HepG2 (cell line): ENCODE results near the gene RBMS2. TPM values are rescaled to one million over a fixed set of nuclear protein-coding genes. Genes with fewer than 3 reads are reported as not detected.

ENCODE experiments used
- ATF1 ChIP-seq: IDR thresholded peaks from 2 replicates; pipeline ENCODE4 v1.6.1; 2016; ENCODE audit warnings: mild to moderate bottlenecking, control low read depth
- ATF7 ChIP-seq, 2 experiments: fragments of 450-650 bp in 1 of 2; sonication (generic) in 1 of 2; formaldehyde crosslinking in 1 of 2; IDR thresholded peaks; 2 replicates each; pipeline versions ENCODE4 v1.4.0 to v1.6.1; 2016 to 2020; ENCODE audit warnings: antibody characterized with exemption in 1 of 2, mild to moderate bottlenecking in 1 of 2, missing genetic modification reagents in 1 of 2
- CBX2 ChIP-seq, 2 experiments: fragments of 200-600 bp in 1 of 2; sonication (generic); formaldehyde crosslinking in 1 of 2; IDR thresholded peaks; 2 replicates each; pipeline versions ENCODE4 v1.7.0 to v1.8.1; 2018 to 2022; ENCODE audit warnings: low read depth in 2 of 2, low read length in 1 of 2, mild to moderate bottlenecking in 1 of 2, missing genetic modification reagents in 1 of 2
- CC2D1A ChIP-seq: sonication (generic); formaldehyde crosslinking; IDR thresholded peaks from 2 replicates; pipeline ENCODE4 v1.8.1; 2023; ENCODE audit warnings: mild to moderate bottlenecking, missing genetic modification reagents
- FOXP1 ChIP-seq, 2 experiments: fragments of 450-650 bp in 1 of 2; IDR thresholded peaks; 2 replicates each; pipeline ENCODE4 v1.6.1; 2017 to 2018; ENCODE audit warnings: antibody characterized with exemption in 1 of 2
- JUN ChIP-seq: sonication (generic); formaldehyde crosslinking; IDR thresholded peaks from 2 replicates; pipeline ENCODE4 v1.4.0; 2020; ENCODE audit warnings: mild to moderate bottlenecking, missing genetic modification reagents
- MAFG ChIP-seq: sonication (generic); formaldehyde crosslinking; IDR thresholded peaks from 2 replicates; pipeline ENCODE4 v1.5.1; 2020; ENCODE audit warnings: mild to moderate bottlenecking, missing genetic modification reagents
- ZNF7 ChIP-seq: IDR thresholded peaks from 2 replicates; pipeline ENCODE4 v1.6.1; 2016; ENCODE audit warnings: missing biosample characterization, missing genetic modification reagents
- ZNF790 ChIP-seq: sonication (generic); formaldehyde crosslinking; IDR thresholded peaks from 2 replicates; pipeline ENCODE4 v1.8.0; 2022; ENCODE audit warnings: missing genetic modification reagents, mild to moderate bottlenecking, borderline replicate concordance
- ZNF878 ChIP-seq: sonication (generic); formaldehyde crosslinking; IDR thresholded peaks from 2 replicates; pipeline ENCODE4 v1.8.1; 2023; ENCODE audit warnings: mild to moderate bottlenecking, missing genetic modification reagents, moderate library complexity
- polyA plus RNA-seq, 8 experiments: library from polyadenylated mRNA; depleted of rRNA in 3 of 8; stranded (reverse) in 7 of 8; unstranded in 1 of 8; fragments of >200 nt; fragmentation: Illumina TruSeq in 4 of 8; extraction: Trizol in 4 of 8; gene quantifications; 2 replicates each; pipeline versions ENCODE4 v1.2.1 to v1.2.3, GENCODE V29; 2011 to 2016; ENCODE audit warnings: low read depth in 4 of 8, missing spikeins in 1 of 8, mixed read lengths in 1 of 8; ENCODE audit not compliant: insufficient read depth in 1 of 8
- total RNA-seq, 5 experiments: library from RNA; depleted of rRNA; stranded (reverse); fragments of >200 nt; fragmentation: Illumina TruSeq; extraction: Trizol; gene quantifications; 2 replicates each; pipeline ENCODE4 v1.2.3, GENCODE V29; 2016; ENCODE audit warnings: low read depth in 1 of 5
- TF ChIP-seq, protein P1 (sequence below): sonication (generic); IDR thresholded peaks from 2 replicates; pipeline ENCODE4 v1.6.1; 2016; ENCODE audit warnings: low read depth, borderline replicate concordance
- TF ChIP-seq, protein P2 (sequence below): sonication (generic); formaldehyde crosslinking; IDR thresholded peaks from 2 replicates; pipeline ENCODE4 v1.4.0; 2020; ENCODE audit warnings: mild to moderate bottlenecking, missing genetic modification reagents
- TF ChIP-seq, protein P3 (sequence below): sonication (generic); formaldehyde crosslinking; IDR thresholded peaks from 2 replicates; pipeline ENCODE4 v1.5.1; 2020; ENCODE audit warnings: missing genetic modification reagents, mild to moderate bottlenecking, borderline replicate concordance
- TF ChIP-seq, protein P4 (sequence below): sonication (generic); formaldehyde crosslinking; IDR thresholded peaks from 2 replicates; pipeline ENCODE4 v1.5.0; 2020; ENCODE audit warnings: missing genetic modification reagents, mild to moderate bottlenecking, borderline replicate concordance
- TF ChIP-seq, protein P5 (sequence below): sonication (generic); formaldehyde crosslinking; IDR thresholded peaks from 2 replicates; pipeline ENCODE4 v1.4.0; 2020; ENCODE audit warnings: missing genetic modification reagents

The RBMS2 gene
- total and polyA plus RNA-seq, 2 of the 13 experiments (the other 11 are each of a cell fraction or from before 2014, with no cell fraction given) = 0.53 to 7.4 TPM

DNA sequence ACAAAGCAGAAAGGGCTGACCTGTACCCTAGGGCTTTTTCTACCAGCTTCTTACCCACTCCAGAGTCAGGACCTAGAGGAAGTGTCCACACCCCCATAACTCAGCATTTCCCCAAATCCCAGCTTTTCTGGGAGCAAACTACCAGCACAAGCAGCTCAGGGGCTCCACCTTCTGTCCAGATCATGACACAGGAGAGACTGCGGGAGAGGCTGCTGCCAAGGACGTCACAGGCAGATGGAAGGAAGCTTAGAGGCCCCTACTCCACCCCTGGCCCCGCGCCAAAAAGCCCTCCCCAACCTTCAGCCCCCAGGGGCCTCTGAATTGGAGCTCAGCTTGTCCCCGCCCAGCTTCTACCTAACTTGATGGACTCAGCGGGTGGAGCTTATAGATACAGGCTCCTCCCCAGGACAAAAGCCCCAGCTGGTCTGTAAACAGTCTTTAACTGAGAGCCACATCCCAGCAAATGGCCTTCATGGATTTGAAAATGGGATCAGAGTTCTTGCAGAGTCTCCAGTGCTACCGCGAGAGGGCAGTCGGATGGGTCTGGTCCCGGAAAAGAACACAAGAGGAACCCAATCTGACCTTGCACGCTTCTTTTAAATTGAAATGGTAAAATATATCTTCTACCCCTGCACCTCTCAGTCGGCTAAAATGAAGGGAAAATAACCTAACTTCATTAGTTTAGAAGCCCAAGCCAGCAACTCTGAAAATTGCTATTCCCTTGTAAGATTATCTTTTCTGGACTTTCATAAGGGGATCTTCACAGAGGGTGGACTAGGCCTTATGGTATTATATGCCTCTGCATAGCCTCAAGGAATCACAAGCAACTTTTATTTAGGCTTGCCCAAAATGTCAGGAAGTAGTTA, 115.3 kb downstream of the RBMS2 start (continued):
- TF ChIP-seq, protein P1, sequence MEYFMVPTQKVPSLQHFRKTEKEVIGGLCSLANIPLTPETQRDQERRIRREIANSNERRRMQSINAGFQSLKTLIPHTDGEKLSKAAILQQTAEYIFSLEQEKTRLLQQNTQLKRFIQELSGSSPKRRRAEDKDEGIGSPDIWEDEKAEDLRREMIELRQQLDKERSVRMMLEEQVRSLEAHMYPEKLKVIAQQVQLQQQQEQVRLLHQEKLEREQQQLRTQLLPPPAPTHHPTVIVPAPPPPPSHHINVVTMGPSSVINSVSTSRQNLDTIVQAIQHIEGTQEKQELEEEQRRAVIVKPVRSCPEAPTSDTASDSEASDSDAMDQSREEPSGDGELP = peak; percentile 98
- TF ChIP-seq ZNF7 = no peak
- no peak for TF ChIP-seq MAFG
- no peak for TF ChIP-seq CC2D1A
- TF ChIP-seq ATF7 (IDR thresholded peaks at IDR 0.05) = no peak
- TF ChIP-seq ATF7 (CRISPR knock-in tag; IDR thresholded peaks at IDR 0.05) = no peak
- no peak for TF ChIP-seq ZNF878 (CRISPR knock-in tag)
- TF ChIP-seq ATF1 (CRISPR knock-in tag) = peak; percentile 79
- TF ChIP-seq, protein P2, sequence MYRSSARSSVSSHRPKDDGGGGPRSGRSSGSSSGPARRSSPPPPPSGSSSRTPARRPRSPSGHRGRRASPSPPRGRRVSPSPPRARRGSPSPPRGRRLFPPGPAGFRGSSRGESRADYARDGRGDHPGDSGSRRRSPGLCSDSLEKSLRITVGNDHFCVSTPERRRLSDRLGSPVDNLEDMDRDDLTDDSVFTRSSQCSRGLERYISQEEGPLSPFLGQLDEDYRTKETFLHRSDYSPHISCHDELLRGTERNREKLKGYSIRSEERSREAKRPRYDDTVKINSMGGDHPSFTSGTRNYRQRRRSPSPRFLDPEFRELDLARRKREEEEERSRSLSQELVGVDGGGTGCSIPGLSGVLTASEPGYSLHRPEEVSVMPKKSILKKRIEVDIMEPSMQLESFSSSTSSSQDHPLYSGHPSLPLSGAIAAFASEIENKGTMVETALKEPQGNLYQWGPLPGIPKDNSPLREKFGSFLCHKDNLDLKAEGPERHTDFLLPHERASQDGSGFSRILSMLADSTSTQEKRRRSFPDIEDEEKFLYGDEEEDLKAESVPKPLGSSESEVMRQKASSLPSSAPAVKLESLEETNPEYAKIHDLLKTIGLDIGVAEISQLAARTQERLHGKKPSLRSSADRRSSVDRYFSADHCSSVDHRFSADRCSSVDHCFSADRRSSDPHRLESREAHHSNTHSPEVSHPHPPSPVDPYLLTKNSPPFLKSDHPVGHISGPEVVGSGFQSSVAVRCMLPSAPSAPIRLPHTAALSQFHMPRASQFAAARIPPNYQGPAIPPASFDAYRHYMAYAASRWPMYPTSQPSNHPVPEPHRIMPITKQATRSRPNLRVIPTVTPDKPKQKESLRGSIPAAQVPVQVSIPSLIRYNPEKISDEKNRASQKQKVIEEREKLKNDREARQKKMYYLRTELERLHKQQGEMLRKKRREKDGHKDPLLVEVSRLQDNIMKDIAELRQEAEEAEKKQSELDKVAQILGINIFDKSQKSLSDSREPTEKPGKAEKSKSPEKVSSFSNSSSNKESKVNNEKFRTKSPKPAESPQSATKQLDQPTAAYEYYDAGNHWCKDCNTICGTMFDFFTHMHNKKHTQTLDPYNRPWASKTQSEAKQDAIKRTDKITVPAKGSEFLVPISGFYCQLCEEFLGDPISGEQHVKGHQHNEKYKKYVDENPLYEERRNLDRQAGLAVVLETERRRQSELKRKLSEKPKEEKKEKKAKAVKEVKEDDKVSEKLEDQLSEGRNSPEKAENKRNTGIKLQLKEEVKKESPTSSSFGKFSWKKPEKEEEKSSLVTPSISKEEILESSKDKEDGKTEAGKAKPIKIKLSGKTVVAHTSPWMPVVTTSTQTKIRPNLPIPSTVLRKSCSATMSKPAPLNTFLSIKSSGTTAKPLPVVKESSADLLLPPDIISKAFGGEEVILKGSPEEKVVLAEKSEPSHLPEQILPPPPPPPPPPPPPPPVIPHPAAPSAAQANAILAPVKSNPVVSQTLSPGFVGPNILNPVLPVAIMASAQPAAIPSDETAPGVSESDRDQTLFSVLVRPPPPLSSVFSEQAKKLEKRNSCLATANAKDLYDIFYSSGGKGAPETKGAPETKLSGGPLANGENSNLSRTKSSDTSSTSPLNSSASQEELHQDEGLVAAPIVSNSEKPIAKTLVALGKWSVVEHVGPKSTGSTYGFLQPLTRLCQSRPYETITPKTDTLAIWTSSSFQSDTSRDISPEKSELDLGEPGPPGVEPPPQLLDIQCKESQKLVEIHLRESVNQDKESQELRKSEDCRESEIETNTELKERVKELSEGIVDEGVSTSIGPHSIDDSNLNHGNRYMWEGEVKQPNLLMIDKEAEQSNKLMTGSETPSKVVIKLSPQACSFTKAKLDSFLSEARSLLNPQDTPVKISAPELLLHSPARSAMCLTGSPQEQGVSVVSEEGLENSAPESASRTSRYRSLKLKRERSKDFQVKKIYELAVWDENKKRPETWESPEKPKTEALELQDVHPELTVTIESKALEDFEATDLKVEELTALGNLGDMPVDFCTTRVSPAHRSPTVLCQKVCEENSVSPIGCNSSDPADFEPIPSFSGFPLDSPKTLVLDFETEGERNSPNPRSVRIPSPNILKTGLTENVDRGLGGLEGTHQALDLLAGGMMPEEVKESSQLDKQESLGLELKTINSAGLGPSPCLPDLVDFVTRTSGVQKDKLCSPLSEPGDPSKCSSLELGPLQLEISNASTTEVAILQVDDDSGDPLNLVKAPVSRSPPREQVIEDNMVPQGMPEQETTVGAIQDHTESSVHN (CRISPR knock-in tag) = no peak
- TF ChIP-seq, protein P3, sequence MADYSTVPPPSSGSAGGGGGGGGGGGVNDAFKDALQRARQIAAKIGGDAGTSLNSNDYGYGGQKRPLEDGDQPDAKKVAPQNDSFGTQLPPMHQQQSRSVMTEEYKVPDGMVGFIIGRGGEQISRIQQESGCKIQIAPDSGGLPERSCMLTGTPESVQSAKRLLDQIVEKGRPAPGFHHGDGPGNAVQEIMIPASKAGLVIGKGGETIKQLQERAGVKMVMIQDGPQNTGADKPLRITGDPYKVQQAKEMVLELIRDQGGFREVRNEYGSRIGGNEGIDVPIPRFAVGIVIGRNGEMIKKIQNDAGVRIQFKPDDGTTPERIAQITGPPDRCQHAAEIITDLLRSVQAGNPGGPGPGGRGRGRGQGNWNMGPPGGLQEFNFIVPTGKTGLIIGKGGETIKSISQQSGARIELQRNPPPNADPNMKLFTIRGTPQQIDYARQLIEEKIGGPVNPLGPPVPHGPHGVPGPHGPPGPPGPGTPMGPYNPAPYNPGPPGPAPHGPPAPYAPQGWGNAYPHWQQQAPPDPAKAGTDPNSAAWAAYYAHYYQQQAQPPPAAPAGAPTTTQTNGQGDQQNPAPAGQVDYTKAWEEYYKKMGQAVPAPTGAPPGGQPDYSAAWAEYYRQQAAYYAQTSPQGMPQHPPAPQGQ (CRISPR knock-in tag) = no peak
- no peak for TF ChIP-seq ZNF790 (CRISPR knock-in tag)
- TF ChIP-seq, protein P4, sequence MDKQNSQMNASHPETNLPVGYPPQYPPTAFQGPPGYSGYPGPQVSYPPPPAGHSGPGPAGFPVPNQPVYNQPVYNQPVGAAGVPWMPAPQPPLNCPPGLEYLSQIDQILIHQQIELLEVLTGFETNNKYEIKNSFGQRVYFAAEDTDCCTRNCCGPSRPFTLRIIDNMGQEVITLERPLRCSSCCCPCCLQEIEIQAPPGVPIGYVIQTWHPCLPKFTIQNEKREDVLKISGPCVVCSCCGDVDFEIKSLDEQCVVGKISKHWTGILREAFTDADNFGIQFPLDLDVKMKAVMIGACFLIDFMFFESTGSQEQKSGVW (CRISPR knock-in tag) = no peak
- peak; percentile 50 for TF ChIP-seq FOXP1 (IDR thresholded peaks at IDR 0.05)
- peak; percentile 62 for TF ChIP-seq FOXP1 (CRISPR knock-in tag; IDR thresholded peaks at IDR 0.05)
- TF ChIP-seq, protein P5, sequence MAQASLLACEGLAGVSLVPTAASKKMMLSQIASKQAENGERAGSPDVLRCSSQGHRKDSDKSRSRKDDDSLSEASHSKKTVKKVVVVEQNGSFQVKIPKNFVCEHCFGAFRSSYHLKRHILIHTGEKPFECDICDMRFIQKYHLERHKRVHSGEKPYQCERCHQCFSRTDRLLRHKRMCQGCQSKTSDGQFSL = 0 out of 2 replicates have a peak, but pooled peaks have one; percentile 37
- no peak for TF ChIP-seq JUN (CRISPR knock-in tag)
- no peak for TF ChIP-seq CBX2 (IDR thresholded peaks at IDR 0.05; ENCODE audit: low read depth, low read length)
- TF ChIP-seq CBX2 (CRISPR knock-in tag; IDR thresholded peaks at IDR 0.05; ENCODE audit: low read depth) = no peak
